Stimulated activated CD4-positive, alpha-beta T cell treated with anti-CD3 and anti-CD28 coated beads, Interleukin-12 subunit alpha, Interleukin-12 subunit beta, amount 100 ng/mL, for 4 hours (primary cell): Measurements from ENCODE around the gene ZNF641.

ENCODE experiments used
- DNase-seq: peaks from one replicate; pipeline ENCODE4 v3.0.0-alpha.2; 2020

The ZNF641 gene

DNA sequence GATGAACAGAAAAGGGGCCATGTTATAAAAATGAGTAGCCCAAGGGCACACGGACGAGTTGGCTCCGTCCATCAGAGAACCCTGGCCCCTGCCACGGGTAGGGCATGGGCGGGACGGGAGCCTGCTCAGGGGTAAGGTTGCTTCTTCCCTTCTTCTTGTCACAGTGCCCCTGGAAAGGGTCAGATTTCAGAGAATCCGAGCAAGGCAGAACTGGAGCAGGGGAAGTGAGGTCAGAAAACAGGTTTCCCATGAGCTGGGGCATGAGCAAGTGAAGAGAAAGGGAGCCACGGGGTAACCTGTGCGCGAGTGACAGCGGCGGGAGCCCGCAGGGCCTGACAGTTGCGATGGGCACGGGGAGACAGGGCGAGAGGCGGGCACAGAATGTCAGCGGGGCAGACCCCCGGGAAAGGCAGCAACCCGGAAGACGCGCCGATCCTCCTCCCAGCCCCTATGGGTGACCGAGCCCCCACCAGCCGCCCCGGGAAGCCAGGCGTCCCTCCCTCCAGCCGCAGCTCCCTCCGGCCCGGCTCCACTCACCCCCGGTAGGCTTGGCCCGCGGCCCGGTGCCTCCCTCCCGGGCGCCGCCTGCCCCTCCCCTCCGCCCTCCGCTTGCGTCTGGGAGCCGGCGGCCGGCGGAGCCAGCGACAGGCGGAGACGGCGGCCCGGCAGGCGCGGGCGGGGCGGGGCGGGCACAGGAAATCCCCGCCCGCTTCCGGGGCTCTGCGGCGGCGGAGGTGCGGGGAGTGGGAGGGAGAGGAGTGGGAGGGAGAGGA is at the start of gene ZNF641:
ZNF641 (minus strand) TSS at position 671 of the 773 bp plus-strand sequence. CDS start 2,829 bp downstream, outside the sequence.
- DNase-seq: peak; percentile 73

DNA sequence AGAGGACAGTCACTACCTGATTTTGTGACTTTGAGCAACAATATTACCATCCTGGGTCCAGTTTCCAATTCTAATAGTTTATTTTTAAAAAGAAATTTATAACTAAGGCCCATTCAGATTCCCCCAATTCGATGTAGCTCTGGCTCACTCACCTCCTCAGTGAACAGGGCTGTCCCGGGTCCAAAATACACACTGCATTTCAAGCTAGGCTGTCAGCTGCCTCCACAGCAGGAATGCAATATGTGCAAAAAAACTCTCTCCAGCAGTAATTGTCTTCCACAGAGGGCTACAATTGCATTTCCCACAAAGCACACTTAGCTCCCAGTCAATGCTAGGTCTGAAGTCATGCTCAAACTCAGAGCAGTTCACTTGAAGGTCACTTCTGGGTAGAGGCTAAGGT is 39.3 kb upstream of the ZNF641 start:
- no peak for DNase-seq

- DNase-seq: no peak
These were observed 38.7 kb upstream of the ZNF641 start for GRCh38 chr12:48389409-48389808.

DNA sequence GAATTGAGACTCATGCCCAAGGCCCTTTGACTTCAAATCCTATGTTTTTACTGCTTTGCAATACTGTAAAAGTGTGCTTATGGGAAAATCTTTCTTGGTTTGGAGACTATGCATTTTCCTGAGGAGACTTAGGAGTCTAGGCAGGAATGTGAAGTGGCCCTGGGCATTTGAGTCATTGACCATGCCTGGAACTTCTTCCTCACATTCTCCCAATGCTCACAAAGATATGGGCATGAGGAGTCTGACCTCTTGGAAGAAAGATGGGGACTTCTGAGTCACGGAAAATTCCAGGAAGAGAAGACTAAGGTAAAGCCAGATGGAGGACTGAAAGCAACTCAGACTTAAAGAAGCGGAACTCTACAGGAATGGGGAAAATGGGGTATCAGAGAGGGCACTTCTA is 38.2 kb upstream of the ZNF641 start:
- DNase-seq: no peak

DNA sequence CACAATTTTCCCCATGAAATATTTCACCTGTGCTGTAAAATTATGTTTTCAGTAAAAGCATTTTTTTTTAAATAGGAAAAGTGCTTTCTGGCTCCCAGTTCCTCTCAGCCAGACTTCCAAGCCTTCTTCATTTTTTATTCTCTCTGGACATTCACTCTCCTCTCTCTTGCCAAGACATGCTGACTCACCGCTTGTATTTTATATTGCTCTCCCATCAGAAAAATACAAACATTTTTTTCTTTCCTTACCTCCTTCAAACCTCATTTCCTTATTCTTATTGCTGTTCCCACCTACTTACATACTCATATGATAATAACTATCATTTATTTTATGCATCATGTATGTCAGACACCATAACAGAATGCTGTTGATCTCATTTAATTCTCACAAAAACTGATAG is 37.7 kb upstream of the ZNF641 start:
- no peak for DNase-seq

GRCh38 chr12:48380596-48380995 is 29.9 kb upstream of the ZNF641 start:
- DNase-seq: no peak

- no peak for DNase-seq
These were observed 29.1 kb upstream of the ZNF641 start for GRCh38 chr12:48379794-48380193.

DNA sequence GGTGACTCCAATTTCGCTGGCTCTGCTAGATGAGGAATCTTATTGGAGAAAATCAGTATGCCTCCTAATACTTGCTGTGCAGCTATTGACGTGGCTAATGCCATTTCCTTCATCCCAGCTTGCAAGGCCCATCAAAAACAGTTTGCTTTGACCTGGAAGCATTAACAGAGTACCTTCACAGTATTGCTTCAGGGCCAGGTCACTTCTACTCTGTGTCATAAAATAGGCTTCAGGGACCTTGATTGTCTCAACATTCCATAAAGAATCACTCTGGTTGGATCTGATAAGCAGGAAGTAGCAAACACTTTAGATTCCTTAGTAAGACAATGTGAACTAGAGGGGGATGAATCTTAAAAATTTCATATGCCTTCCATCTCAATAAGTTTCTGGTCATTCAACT is 26.9 kb upstream of the ZNF641 start:
- DNase-seq: no peak

- DNase-seq: no peak
These were observed 23.4 kb upstream of the ZNF641 start for GRCh38 chr12:48374164-48374563.

GRCh38 chr12:48366131-48366530 is 15.4 kb upstream of the ZNF641 start:
- DNase-seq: no peak

DNA sequence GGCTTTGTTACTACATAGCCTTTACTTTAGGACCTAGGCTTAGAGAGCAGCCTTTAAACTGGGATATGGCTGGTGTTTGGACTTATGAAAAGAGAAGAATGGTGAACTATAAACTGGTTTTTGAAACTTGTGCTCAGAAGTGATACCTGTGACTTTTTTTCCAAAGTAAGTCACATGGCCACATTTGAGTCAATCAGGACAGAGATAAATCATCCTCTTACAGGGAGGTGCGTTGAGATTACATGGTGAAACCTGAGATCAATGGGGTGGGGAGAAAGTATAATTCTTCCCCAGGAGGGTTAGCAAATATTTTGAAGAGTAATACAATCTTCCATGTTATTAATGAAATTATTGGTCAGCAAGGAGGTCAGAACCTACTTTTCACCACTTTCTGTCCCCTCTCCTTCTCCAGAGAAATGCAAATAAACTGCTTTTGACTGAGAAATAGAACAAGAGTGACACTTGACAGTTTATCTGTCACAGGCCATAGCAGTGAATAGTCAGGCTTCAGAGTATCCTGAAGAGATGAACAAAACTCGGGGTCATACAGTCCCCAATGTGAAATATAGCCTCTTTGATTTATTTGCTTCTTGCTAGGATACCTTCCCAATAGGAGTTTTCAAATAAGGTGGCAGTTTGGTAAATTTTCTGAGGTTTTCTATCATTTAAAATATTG is 11.1 kb upstream of the ZNF641 start:
- no peak for DNase-seq

GRCh38 chr12:48358937-48359513 is 8.3 kb upstream of the ZNF641 start:
- no peak for DNase-seq

DNA sequence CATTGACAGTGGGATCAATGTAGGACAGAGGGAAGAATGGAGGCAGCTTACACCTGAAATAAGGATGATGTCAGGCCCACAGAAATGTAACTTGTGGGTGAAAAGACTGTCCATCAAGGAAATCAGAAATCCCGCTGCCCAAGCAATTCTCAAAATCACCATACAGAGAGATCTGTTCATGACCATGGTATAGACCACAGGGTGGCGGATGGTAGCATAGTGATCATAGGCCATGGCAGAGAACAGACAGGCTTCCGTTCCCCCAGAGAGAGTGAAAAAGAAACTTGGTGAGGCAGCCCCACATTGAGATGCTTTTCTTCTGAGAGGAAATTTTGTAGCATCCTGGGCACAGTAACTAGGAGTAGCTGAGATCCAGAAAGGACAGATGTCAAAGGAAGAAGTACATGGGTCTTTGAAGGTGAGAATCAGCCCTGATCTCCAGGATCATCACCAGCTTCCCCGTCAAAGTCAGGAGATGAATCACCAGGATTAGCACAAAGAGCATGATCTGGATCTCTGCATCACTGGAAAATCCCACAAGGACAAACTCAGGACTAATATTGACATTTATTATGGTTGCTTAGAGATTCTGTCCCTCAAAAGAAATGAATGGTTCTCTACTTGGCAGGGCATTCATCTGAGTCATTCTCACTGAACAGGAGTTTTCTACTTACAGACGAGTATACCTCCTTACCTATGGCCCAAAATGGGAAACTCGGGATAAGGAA is 5.5 kb upstream of the ZNF641 start:
- no peak for DNase-seq

GRCh38 chr12:48352157-48352760 is 1.5 kb upstream of the ZNF641 start:
- no peak for DNase-seq

DNA sequence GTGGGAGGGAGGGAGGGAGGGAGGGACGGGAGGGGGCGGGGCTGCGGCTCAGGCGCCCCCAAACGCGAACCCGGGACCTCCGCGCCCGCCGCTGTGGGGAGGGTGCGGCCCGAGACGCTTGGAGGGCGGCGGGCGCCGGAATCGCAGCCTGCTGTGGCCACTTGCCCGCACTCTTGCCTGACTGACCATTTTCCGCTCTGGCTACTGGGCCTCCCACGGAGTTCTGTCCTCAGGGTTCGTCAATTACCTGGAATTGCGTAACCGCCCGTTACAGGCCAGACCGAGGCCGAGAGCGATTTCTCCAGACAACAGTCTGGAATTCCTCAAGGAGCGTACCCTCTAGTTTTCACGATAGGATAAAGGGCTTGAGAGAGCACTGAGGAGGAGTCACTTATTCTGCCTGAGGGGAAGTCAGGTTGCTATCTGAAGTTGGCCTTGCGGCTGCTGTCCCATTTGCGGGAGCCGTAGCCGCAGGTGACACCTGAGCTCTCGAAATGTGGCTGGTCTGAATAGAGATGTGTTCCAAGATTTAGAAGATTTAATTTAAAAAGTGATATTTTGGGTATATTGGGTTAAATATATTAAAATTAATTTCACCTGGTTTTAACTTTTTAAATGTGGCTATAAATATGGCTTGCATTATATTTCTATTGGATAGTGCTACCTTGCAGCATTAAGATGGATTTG is 446 bp upstream of the ZNF641 start:
- no peak for DNase-seq

DNA sequence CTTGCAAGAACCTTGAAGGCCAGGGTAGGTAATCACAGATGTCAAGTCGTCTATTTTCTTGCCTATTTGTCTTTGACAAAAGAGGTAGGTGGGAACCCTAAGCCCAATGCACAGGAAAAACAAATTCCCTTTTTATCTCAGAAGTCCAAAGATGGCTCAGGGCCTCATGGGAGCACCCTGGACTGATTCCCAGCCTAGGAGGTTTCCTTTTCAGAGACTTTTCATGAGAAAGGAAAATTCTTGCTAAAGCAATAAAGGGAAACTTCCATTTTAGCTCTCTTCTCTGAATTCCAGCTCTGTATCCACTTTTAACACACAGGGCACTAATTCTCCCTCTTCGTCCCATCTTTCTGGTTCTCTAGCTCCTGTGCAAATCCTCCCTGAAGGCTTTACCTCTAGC is 1.2 kb downstream of the ZNF641 start:
- no peak for DNase-seq

GRCh38 chr12:48342980-48343379 is 7.7 kb downstream of the ZNF641 start:
- no peak for DNase-seq

GRCh38 chr12:48340943-48341342 is 9.8 kb downstream of the ZNF641 start:
- DNase-seq: no peak

DNA sequence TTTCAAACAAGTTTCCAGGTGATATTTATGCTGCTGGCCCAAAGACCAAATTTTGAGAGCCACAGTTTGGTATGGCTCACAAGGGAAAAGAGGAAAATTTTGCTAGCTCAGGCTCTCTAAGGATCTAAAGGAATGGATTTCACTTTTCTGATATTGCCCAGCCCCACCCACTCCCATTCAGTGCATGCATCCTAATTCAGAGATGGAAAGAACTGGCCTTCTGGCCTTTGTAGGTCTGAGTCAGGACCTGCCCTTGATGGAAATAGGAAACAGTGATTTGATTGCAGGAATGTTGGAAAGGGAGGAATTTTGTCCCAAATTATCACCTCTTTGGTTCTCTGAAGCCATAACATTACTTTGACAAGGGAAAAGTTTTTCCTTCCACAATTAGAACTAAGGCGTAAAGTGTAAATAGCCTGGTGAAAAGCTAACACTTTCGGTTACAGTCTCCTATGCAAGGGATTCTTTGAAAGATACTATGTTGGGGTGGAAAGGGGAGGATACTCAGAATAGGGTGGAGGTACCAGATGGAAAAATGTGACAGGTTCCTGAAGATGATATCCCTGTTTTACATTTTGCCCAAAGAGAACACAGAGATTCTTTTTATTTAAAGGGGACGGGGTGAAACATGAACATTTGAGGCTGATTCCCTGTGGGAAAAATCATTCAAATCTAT is 11.1 kb downstream of the ZNF641 start:
- DNase-seq: no peak

DNA sequence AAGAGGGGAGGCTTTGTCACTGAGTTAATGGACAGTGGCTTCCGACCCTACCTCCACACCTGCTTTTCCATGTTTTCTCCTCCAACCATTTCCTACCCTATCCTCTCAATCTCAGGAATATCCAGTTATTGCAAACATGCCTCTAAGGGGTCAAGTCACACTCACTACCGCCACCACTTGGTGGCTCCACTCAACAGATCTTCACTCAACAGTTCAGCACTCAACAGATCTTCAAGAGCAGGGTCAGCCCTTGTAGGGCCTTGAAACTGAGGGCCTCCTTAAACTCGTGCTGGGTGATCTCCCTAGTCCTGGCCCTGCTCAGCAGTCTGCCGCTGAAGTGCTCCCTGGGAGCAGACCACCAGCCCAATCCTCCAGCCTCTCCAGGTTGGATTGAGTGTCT is 14.2 kb downstream of the ZNF641 start:
- DNase-seq: no peak

GRCh38 chr12:48336061-48336460 is 14.7 kb downstream of the ZNF641 start:
- DNase-seq: no peak

- DNase-seq: no peak
These were observed 15.9 kb downstream of the ZNF641 start for GRCh38 chr12:48334808-48335207.
